DND-41 (cell line): ENCODE results near the gene ZNF281.

ENCODE experiments used
- EZH2 ChIP-seq: IDR thresholded peaks from 3 replicates; pipeline ENCODE4 v1.6.1; 2012; ENCODE audit warnings: borderline replicate concordance, low read depth, mild to moderate bottlenecking, moderate library complexity, low read length, inconsistent platforms; ENCODE audit not compliant: severe bottlenecking
- TF ChIP-seq, protein P1 (sequence below): IDR thresholded peaks from 2 replicates; pipeline ENCODE4 v1.5.1; 2012; ENCODE audit warnings: borderline replicate concordance, low read length, moderate library complexity, mild to moderate bottlenecking; ENCODE audit not compliant: poor library complexity, severe bottlenecking; ENCODE audit errors: extremely low read depth

DNA sequence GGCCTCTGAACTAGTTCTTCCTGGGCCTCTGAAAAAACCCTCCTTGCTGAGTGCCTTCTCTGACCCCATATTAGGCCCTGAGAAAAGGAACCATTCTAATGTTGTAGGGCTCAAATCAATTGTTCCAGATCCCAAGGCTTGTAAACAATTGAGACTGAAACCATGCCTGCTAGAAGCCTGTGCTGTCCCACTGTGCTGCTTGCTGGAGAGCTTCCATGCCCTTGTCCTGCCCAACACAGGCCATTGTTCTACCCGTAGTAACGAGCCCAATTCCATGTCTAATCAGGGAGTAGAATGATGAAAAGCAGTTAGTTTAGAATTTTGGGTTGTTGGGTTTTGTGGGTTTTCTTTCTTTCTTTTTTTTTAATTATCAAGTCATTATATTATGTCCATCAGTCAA is 47.4 kb downstream of the ZNF281 start:
- TF ChIP-seq, protein P1, sequence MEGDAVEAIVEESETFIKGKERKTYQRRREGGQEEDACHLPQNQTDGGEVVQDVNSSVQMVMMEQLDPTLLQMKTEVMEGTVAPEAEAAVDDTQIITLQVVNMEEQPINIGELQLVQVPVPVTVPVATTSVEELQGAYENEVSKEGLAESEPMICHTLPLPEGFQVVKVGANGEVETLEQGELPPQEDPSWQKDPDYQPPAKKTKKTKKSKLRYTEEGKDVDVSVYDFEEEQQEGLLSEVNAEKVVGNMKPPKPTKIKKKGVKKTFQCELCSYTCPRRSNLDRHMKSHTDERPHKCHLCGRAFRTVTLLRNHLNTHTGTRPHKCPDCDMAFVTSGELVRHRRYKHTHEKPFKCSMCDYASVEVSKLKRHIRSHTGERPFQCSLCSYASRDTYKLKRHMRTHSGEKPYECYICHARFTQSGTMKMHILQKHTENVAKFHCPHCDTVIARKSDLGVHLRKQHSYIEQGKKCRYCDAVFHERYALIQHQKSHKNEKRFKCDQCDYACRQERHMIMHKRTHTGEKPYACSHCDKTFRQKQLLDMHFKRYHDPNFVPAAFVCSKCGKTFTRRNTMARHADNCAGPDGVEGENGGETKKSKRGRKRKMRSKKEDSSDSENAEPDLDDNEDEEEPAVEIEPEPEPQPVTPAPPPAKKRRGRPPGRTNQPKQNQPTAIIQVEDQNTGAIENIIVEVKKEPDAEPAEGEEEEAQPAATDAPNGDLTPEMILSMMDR = no peak
- TF ChIP-seq EZH2 = no peak
